MCF 10A (cell line): Measurements from ENCODE around the gene PMCH. TPM values are rescaled to one million over a fixed set of nuclear protein-coding genes. Genes with fewer than 3 reads are reported as not detected.

Experiments used
- BruUV-seq: library from RNA; stranded (reverse); fragments of 400-500 nt; replicated peaks from 2 replicates; lab custom pipeline; 2021; lab: Mats Ljungman, UMichigan
- CTCF ChIA-PET: fragments of 300-600 bp; sonication (Branson Sonifier 250); formaldehyde crosslinking; extraction: SDS; loops from one replicate; lab custom pipeline; 2021; ENCODE audit warnings: antibody characterized with exemption, inconsistent platforms; lab: Yijun Ruan, JAX
- POLR2A ChIA-PET: fragments of 300-600, 350-650 bp; sonication (Branson Sonifier 250); formaldehyde crosslinking; extraction: SDS; loops from one replicate; lab custom pipeline; 2020; ENCODE audit warnings: antibody characterized with exemption, inconsistent platforms; lab: Yijun Ruan, JAX
- DNase-seq: peaks from one replicate; pipeline ENCODE4 v3.0.0-alpha.2; 2018; ENCODE audit not compliant: unreplicated experiment
- H3K27ac Mint-ChIP-seq: one replicate; pipeline ENCODE4 v1.8.0; 2022; ENCODE audit warnings: mild to moderate bottlenecking, low read depth, mixed read lengths; ENCODE audit not compliant: unreplicated experiment
- H3K27me3 Mint-ChIP-seq: one replicate; pipeline ENCODE4 v1.8.0; 2022; ENCODE audit warnings: mixed read lengths; ENCODE audit not compliant: insufficient read depth, unreplicated experiment
- H3K36me3 Mint-ChIP-seq: one replicate; pipeline ENCODE4 v1.8.0; 2022; ENCODE audit warnings: mild to moderate bottlenecking, moderate library complexity, mixed read lengths; ENCODE audit not compliant: insufficient read depth, unreplicated experiment
- H3K4me1 Mint-ChIP-seq: one replicate; pipeline ENCODE4 v1.8.0; 2022; ENCODE audit warnings: mixed read lengths; ENCODE audit not compliant: insufficient read depth, unreplicated experiment
- H3K4me3 Mint-ChIP-seq: one replicate; pipeline ENCODE4 v1.8.0; 2022; ENCODE audit warnings: mild to moderate bottlenecking, moderate library complexity, mixed read lengths; ENCODE audit not compliant: unreplicated experiment
- H3K9me3 Mint-ChIP-seq: one replicate; pipeline ENCODE4 v1.8.0; 2022; ENCODE audit warnings: mixed read lengths; ENCODE audit not compliant: unreplicated experiment
- CTCF ChIP-seq: fragments of 200-600 bp; IDR thresholded peaks from one replicate; pipeline ENCODE4 v1.8.0; 2022; ENCODE audit warnings: antibody characterized with exemption, mild to moderate bottlenecking; ENCODE audit not compliant: unreplicated experiment
- intact Hi-C: fragments of 100-400 bp; cut with micrococcal nuclease; formaldehyde crosslinking; loops from 2 replicates; pipeline ENCODE4 v1.14.1; 2022
- total RNA-seq: library from RNA; stranded (reverse); gene quantifications from 2 replicates; pipeline ENCODE4 v1.2.3, GENCODE V29; 2022

PMCH gene
- total RNA-seq, 1 experiment from 2014 or later: not detected

- no TSS peak for BruUV-seq
- no peak for DNase-seq
- Mint-ChIP-seq H3K27ac (no peak overlapping the region), H3K4me3 (no peak overlapping the region), H3K4me1 (no peaks in the 10 kb centered on the region), H3K9me3 (peaks cover 30% of the 10 kb centered on the region), H3K27me3 (no peaks in the 10 kb centered on the region), H3K36me3 (peaks cover 11% of the 10 kb centered on the region)
- intact Hi-C loops: no loop called here
- POLR2A ChIA-PET: no interaction called here
- CTCF ChIA-PET: no interaction called here
- TF ChIP-seq CTCF: no peak
These were observed 6.4 kb upstream of the PMCH start for GRCh38 chr12:102204025-102204424.

GRCh38 chr12:102202556-102202955 lies 4.9 kb upstream of the PMCH start:
- H3K4me1 Mint-ChIP-seq: no peaks in the 10 kb centered on the region
- no TSS peak for BruUV-seq
- ChIA-PET POLR2A (no interaction called here), CTCF (no interaction called here)
- intact Hi-C loops: no loop called here
- TF ChIP-seq CTCF: no peak
- H3K4me3 Mint-ChIP-seq: no peak overlapping the region
- H3K27ac Mint-ChIP-seq: no peak overlapping the region
- peaks cover 6% of the 10 kb centered on the region for H3K36me3 Mint-ChIP-seq
- peaks cover 18% of the 10 kb centered on the region for H3K9me3 Mint-ChIP-seq
- no peak for DNase-seq
- no peaks in the 10 kb centered on the region for H3K27me3 Mint-ChIP-seq

GRCh38 chr12:102201436-102202061 lies 3.9 kb upstream of the PMCH start:
- CTCF ChIA-PET: no interaction called here
- H3K4me1 Mint-ChIP-seq: no peaks in the 10 kb centered on the region
- BruUV-seq: no TSS peak
- DNase-seq: no peak
- H3K27ac Mint-ChIP-seq: no peak overlapping the region
- H3K27me3 Mint-ChIP-seq: no peaks in the 10 kb centered on the region
- peaks cover 6% of the 10 kb centered on the region for H3K36me3 Mint-ChIP-seq
- TF ChIP-seq CTCF: no peak
- intact Hi-C loops: no loop called here
- no peak overlapping the region for H3K4me3 Mint-ChIP-seq
- peaks cover 11% of the 10 kb centered on the region for H3K9me3 Mint-ChIP-seq
- POLR2A ChIA-PET: no interaction called here

GRCh38 chr12:102195826-102196225 lies 1.8 kb downstream of the PMCH start:
- H3K27ac Mint-ChIP-seq: no peak overlapping the region
- no peaks in the 10 kb centered on the region for H3K27me3 Mint-ChIP-seq
- H3K9me3 Mint-ChIP-seq: no peaks in the 10 kb centered on the region
- no peak for DNase-seq
- no peaks in the 10 kb centered on the region for H3K36me3 Mint-ChIP-seq
- H3K4me1 Mint-ChIP-seq: no peaks in the 10 kb centered on the region
- TF ChIP-seq CTCF: no peak
- CTCF ChIA-PET: interaction anchor here (0.6 kb wide), 1 partner anchor 286 kb away, joined by 3 read pairs; no protein-coding TSS in a partner anchor
- POLR2A ChIA-PET: no interaction called here
- no peak overlapping the region for H3K4me3 Mint-ChIP-seq
- BruUV-seq: no TSS peak
- intact Hi-C loops: no loop called here
